ENCODE data around the gene PALLD.

GRCh38 chr4:168884251-168885124 is 387.6 kb downstream of the PALLD start:
- TF ChIP-seq, protein P1, sequence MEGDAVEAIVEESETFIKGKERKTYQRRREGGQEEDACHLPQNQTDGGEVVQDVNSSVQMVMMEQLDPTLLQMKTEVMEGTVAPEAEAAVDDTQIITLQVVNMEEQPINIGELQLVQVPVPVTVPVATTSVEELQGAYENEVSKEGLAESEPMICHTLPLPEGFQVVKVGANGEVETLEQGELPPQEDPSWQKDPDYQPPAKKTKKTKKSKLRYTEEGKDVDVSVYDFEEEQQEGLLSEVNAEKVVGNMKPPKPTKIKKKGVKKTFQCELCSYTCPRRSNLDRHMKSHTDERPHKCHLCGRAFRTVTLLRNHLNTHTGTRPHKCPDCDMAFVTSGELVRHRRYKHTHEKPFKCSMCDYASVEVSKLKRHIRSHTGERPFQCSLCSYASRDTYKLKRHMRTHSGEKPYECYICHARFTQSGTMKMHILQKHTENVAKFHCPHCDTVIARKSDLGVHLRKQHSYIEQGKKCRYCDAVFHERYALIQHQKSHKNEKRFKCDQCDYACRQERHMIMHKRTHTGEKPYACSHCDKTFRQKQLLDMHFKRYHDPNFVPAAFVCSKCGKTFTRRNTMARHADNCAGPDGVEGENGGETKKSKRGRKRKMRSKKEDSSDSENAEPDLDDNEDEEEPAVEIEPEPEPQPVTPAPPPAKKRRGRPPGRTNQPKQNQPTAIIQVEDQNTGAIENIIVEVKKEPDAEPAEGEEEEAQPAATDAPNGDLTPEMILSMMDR (IDR thresholded peaks at IDR 0.05; ENCODE audit: borderline replicate concordance, extremely low read depth, low read length, poor library complexity, severe bottlenecking) = no peak
- TF ChIP-seq EZH2 (IDR thresholded peaks at IDR 0.05; ENCODE audit: borderline replicate concordance, low read depth, low read length, severe bottlenecking) = no peak
